Mammary epithelial cell (primary cell): ENCODE measurements around the gene CFAP300.

Experiments used
- EZH2 ChIP-seq: IDR thresholded peaks from 2 replicates; pipeline ENCODE4 v1.6.1; 2012; ENCODE audit warnings: low read length, inconsistent platforms, borderline replicate concordance
- TF ChIP-seq, protein P1 (sequence below), 2 donors: IDR thresholded peaks in 1 of 2; conservative IDR thresholded peaks in 1 of 2; 2 replicates each; pipeline ENCODE4 v1.5.1; 2011 to 2012; ENCODE audit warnings: inconsistent platforms in 2 of 2, low read length in 2 of 2, mild to moderate bottlenecking in 2 of 2, control low read depth in 1 of 2, low read depth in 1 of 2; ENCODE audit not compliant: insufficient read depth in 1 of 2; ENCODE audit errors: extremely low read depth in 1 of 2

DNA sequence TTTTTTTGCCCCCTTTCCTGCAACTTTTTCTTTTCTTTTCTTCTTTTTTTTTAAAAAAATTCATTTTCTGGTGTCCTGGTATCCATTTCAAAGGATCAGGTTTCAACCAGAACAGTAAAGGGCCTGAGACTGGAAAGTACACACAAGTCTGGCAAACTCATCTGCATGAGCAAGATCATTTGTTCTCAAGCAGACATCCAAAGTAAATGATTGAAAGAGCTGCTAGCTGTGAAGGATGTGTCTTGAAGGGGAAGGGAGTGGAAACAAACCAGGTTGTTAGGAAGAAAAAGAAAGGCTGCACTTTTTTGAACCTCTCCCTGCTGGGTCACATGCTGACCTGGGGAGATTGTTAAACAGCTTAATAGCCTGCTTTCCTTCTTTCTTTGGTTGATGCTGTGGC lies 68.3 kb downstream of the CFAP300 start:
- no peak for TF ChIP-seq EZH2
- TF ChIP-seq, protein P1, sequence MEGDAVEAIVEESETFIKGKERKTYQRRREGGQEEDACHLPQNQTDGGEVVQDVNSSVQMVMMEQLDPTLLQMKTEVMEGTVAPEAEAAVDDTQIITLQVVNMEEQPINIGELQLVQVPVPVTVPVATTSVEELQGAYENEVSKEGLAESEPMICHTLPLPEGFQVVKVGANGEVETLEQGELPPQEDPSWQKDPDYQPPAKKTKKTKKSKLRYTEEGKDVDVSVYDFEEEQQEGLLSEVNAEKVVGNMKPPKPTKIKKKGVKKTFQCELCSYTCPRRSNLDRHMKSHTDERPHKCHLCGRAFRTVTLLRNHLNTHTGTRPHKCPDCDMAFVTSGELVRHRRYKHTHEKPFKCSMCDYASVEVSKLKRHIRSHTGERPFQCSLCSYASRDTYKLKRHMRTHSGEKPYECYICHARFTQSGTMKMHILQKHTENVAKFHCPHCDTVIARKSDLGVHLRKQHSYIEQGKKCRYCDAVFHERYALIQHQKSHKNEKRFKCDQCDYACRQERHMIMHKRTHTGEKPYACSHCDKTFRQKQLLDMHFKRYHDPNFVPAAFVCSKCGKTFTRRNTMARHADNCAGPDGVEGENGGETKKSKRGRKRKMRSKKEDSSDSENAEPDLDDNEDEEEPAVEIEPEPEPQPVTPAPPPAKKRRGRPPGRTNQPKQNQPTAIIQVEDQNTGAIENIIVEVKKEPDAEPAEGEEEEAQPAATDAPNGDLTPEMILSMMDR (conservative IDR thresholded peaks at IDR 0.05 in 1 of 2, IDR thresholded peaks at IDR 0.05 in 1 of 2; ENCODE audit: extremely low read depth in 1 of 2, insufficient read depth in 1 of 2, low read depth in 1 of 2, low read length in 2 of 2) = no peak
